Measurements from ENCODE around the gene MGA. TPM values are rescaled to one million over a fixed set of nuclear protein-coding genes. Genes with fewer than 3 reads are reported as not detected.
"Not testable (repeated sequence)": the region's sequence is repeated elsewhere in the genome, so short reads cannot be mapped to it uniquely, and the experiment has no call there.

Gene MGA
- total RNA-seq, 2 experiments from 2014 or later, result 33.5 to 37.5 TPM

GRCh38 chr15:41695750-41696436 lies 35.7 kb downstream of the MGA start:
- peaks cover 12% of the 10 kb centered on the region for H3K36me3 Mint-ChIP-seq
- ATAC-seq (peak; percentile 98), DNase-seq (peak; percentile 80)
- CTCF ChIA-PET, result interaction anchor here (0.8 to 3.1 kb wide), 19 partner anchors 9 to 242 kb away, joined by 3 to 24 read pairs (median 4); partner anchors contain the start of genes MAPKBP1 and MGA
- H3K27ac Mint-ChIP-seq, result peak overlapping the region; percentile 78
- peaks cover 38% of the 10 kb centered on the region for H3K4me1 Mint-ChIP-seq
- peak overlapping the region; percentile 12 for H3K4me3 Mint-ChIP-seq
- H3K9me3 Mint-ChIP-seq (ENCODE audit: low read depth), result no peaks in the 10 kb centered on the region
- H3K27me3 Mint-ChIP-seq, result no peaks in the 10 kb centered on the region

GRCh38 chr15:41698779-41699178 lies 38.6 kb downstream of the MGA start:
- Mint-ChIP-seq H3K27me3 (no peaks in the 10 kb centered on the region), H3K27ac (no peak overlapping the region), H3K9me3 (ENCODE audit: low read depth) (no peaks in the 10 kb centered on the region), H3K36me3 (peaks cover 23% of the 10 kb centered on the region), H3K4me1 (peaks cover 20% of the 10 kb centered on the region), H3K4me3 (no peak overlapping the region)
- CTCF ChIA-PET, result interaction anchor here (1.1 to 1.2 kb wide), 2 partner anchors 76 to 141 kb away, joined by 3 read pairs; partner anchors contain the start of gene MAPKBP1
- no peak for DNase-seq
- ATAC-seq, result no peak

GRCh38 chr15:41703120-41703519 lies 42.9 kb downstream of the MGA start:
- Mint-ChIP-seq H3K9me3 (ENCODE audit: low read depth) (no peaks in the 10 kb centered on the region), H3K4me3 (no peak overlapping the region), H3K36me3 (peaks cover 26% of the 10 kb centered on the region), H3K27ac (no peak overlapping the region), H3K27me3 (no peaks in the 10 kb centered on the region), H3K4me1 (peaks cover 4% of the 10 kb centered on the region)
- ATAC-seq (no peak), DNase-seq (no peak)
- CTCF ChIA-PET, result no interaction called here

- peaks cover 16% of the 10 kb centered on the region for H3K36me3 Mint-ChIP-seq
- no peak for ATAC-seq
- DNase-seq, result no peak
- H3K4me3 Mint-ChIP-seq, result no peak overlapping the region
- CTCF ChIA-PET, result no interaction called here
- H3K9me3 Mint-ChIP-seq (ENCODE audit: low read depth), result no peaks in the 10 kb centered on the region
- no peaks in the 10 kb centered on the region for H3K4me1 Mint-ChIP-seq
- H3K27me3 Mint-ChIP-seq, result no peaks in the 10 kb centered on the region
- no peak overlapping the region for H3K27ac Mint-ChIP-seq
Observed at GRCh38 chr15:41713047-41713446, 52.8 kb downstream of the MGA start.

GRCh38 chr15:41714291-41714690 lies 54.1 kb downstream of the MGA start:
- H3K4me3 Mint-ChIP-seq, result no peak overlapping the region
- no peaks in the 10 kb centered on the region for H3K4me1 Mint-ChIP-seq
- no peaks in the 10 kb centered on the region for H3K9me3 Mint-ChIP-seq (ENCODE audit: low read depth)
- no peak overlapping the region for H3K27ac Mint-ChIP-seq
- H3K27me3 Mint-ChIP-seq, result no peaks in the 10 kb centered on the region
- ATAC-seq, result no peak
- no peak for DNase-seq
- peaks cover 13% of the 10 kb centered on the region for H3K36me3 Mint-ChIP-seq
- CTCF ChIA-PET, result interaction anchor here (0.6 to 1.2 kb wide), 3 partner anchors 17 to 750 kb away, joined by 3 read pairs; no protein-coding TSS in a partner anchor

- Mint-ChIP-seq H3K9me3 (ENCODE audit: low read depth) (no peaks in the 10 kb centered on the region), H3K36me3 (peaks cover 6% of the 10 kb centered on the region), H3K4me1 (no peaks in the 10 kb centered on the region), H3K4me3 (no peak overlapping the region), H3K27ac (no peak overlapping the region), H3K27me3 (no peaks in the 10 kb centered on the region)
- DNase-seq (no peak), ATAC-seq (no peak)
- CTCF ChIA-PET, result no interaction called here
Observed at GRCh38 chr15:41716864-41717263, 56.7 kb downstream of the MGA start.

GRCh38 chr15:41727143-41727542 lies 66.9 kb downstream of the MGA start:
- Mint-ChIP-seq H3K9me3 (ENCODE audit: low read depth) (no peaks in the 10 kb centered on the region), H3K36me3 (peaks cover 1% of the 10 kb centered on the region), H3K27ac (no peak overlapping the region), H3K27me3 (no peaks in the 10 kb centered on the region), H3K4me3 (no peak overlapping the region), H3K4me1 (no peaks in the 10 kb centered on the region)
- no peak for ATAC-seq
- CTCF ChIA-PET, result interaction anchor here (0.7 kb wide), 1 partner anchor 21 kb away, joined by 4 read pairs; no protein-coding TSS in a partner anchor
- no peak for DNase-seq

- not testable (repeated sequence) for H3K27ac Mint-ChIP-seq; H3K27me3 Mint-ChIP-seq; H3K4me1 Mint-ChIP-seq; DNase-seq; H3K9me3 Mint-ChIP-seq (ENCODE audit: low read depth); ATAC-seq; H3K36me3 Mint-ChIP-seq; H3K4me3 Mint-ChIP-seq
- CTCF ChIA-PET, result interaction anchor here (0.6 kb wide), 1 partner anchor 38 kb away, joined by 4 read pairs; no protein-coding TSS in a partner anchor
Observed at GRCh38 chr15:41728061-41728460, 67.9 kb downstream of the MGA start.

- ATAC-seq (no peak), DNase-seq (no peak)
- Mint-ChIP-seq H3K27ac (no peak overlapping the region), H3K9me3 (ENCODE audit: low read depth) (no peaks in the 10 kb centered on the region), H3K27me3 (no peaks in the 10 kb centered on the region), H3K36me3 (peaks cover 5% of the 10 kb centered on the region), H3K4me1 (no peaks in the 10 kb centered on the region), H3K4me3 (no peak overlapping the region)
- CTCF ChIA-PET, result interaction anchor here (0.8 kb wide), 1 partner anchor 35 kb away, joined by 3 read pairs; no protein-coding TSS in a partner anchor
Observed at GRCh38 chr15:41730543-41730942, 70.3 kb downstream of the MGA start.

- CTCF ChIA-PET, result interaction anchor here (0.6 kb wide), 1 partner anchor 1278 kb away, joined by 3 read pairs; no protein-coding TSS in a partner anchor
- peaks cover 12% of the 10 kb centered on the region for H3K36me3 Mint-ChIP-seq
- no peaks in the 10 kb centered on the region for H3K4me1 Mint-ChIP-seq
- no peaks in the 10 kb centered on the region for H3K27me3 Mint-ChIP-seq
- no peaks in the 10 kb centered on the region for H3K9me3 Mint-ChIP-seq (ENCODE audit: low read depth)
- DNase-seq, result no peak
- H3K27ac Mint-ChIP-seq, result no peak overlapping the region
- H3K4me3 Mint-ChIP-seq, result no peak overlapping the region
- ATAC-seq, result no peak
Observed at GRCh38 chr15:41732483-41732882, 72.3 kb downstream of the MGA start.

- no peak overlapping the region for H3K27ac Mint-ChIP-seq
- DNase-seq (no peak), ATAC-seq (no peak)
- peaks cover 17% of the 10 kb centered on the region for H3K36me3 Mint-ChIP-seq
- no peaks in the 10 kb centered on the region for H3K27me3 Mint-ChIP-seq
- CTCF ChIA-PET, result no interaction called here
- H3K9me3 Mint-ChIP-seq (ENCODE audit: low read depth), result no peaks in the 10 kb centered on the region
- H3K4me3 Mint-ChIP-seq, result no peak overlapping the region
- H3K4me1 Mint-ChIP-seq, result no peaks in the 10 kb centered on the region
Observed at GRCh38 chr15:41734079-41734478, 73.9 kb downstream of the MGA start.

- Mint-ChIP-seq H3K9me3 (ENCODE audit: low read depth) (no peaks in the 10 kb centered on the region), H3K4me3 (no peak overlapping the region), H3K27me3 (no peaks in the 10 kb centered on the region), H3K36me3 (peaks cover 20% of the 10 kb centered on the region), H3K27ac (no peak overlapping the region), H3K4me1 (no peaks in the 10 kb centered on the region)
- CTCF ChIA-PET, result interaction anchor here (0.7 to 1.5 kb wide), 2 partner anchors 17 to 550 kb away, joined by 3 read pairs; no protein-coding TSS in a partner anchor
- no peak for DNase-seq
- no peak for ATAC-seq
Observed at GRCh38 chr15:41735046-41735445, 74.8 kb downstream of the MGA start.

GRCh38 chr15:41735492-41735891 lies 75.3 kb downstream of the MGA start:
- not testable (repeated sequence) for H3K9me3 Mint-ChIP-seq (ENCODE audit: low read depth); DNase-seq; H3K27ac Mint-ChIP-seq; H3K4me1 Mint-ChIP-seq; H3K27me3 Mint-ChIP-seq; H3K4me3 Mint-ChIP-seq; ATAC-seq
- CTCF ChIA-PET, result interaction anchor here (0.7 to 1.5 kb wide), 2 partner anchors 17 to 550 kb away, joined by 3 read pairs; no protein-coding TSS in a partner anchor
- peaks cover 21% of the 10 kb centered on the region for H3K36me3 Mint-ChIP-seq

GRCh38 chr15:41746802-41747201 lies 86.6 kb downstream of the MGA start:
- no peak for DNase-seq
- H3K4me3 Mint-ChIP-seq, result no peak overlapping the region
- peaks cover 26% of the 10 kb centered on the region for H3K36me3 Mint-ChIP-seq
- H3K9me3 Mint-ChIP-seq (ENCODE audit: low read depth), result no peaks in the 10 kb centered on the region
- CTCF ChIA-PET, result interaction anchor here (0.6 to 1.2 kb wide), 7 partner anchors 18 to 232 kb away, joined by 3 to 5 read pairs (median 3); no protein-coding TSS in a partner anchor
- H3K27me3 Mint-ChIP-seq, result no peaks in the 10 kb centered on the region
- no peaks in the 10 kb centered on the region for H3K4me1 Mint-ChIP-seq
- no peak overlapping the region for H3K27ac Mint-ChIP-seq
- no peak for ATAC-seq
